Testis (tissue), 2 donors: Measurements from ENCODE around the gene RGL2.

ENCODE experiments used
- CTCF ChIP-seq, 3 experiments: fragments of 450-650 bp in 2 of 3; fragments of 200-600 bp in 1 of 3; sonication (generic) in 1 of 3; IDR thresholded peaks; one replicate each; pipeline ENCODE4 v1.5.1; 2016 to 2019; ENCODE audit warnings: antibody characterized with exemption in 3 of 3, mild to moderate bottlenecking in 2 of 3, moderate library complexity in 1 of 3
- POLR2A ChIP-seq: fragments of 450-650 bp; IDR thresholded peaks from one replicate; pipeline ENCODE4 v1.6.1; 2017; ENCODE audit warnings: antibody characterized with exemption, mild to moderate bottlenecking, moderate library complexity

- TF ChIP-seq CTCF (IDR thresholded peaks at IDR 0.05) = no peak
- TF ChIP-seq POLR2A = no peak
Measured at GRCh38 chr6:33306356-33306755, 7.6 kb upstream of the RGL2 start.
